KMS-11 (cell line): Measurements from ENCODE around the gene CACNA2D2.

Source experiments
- H2AFZ ChIP-seq: fragments of 200-600 bp; sonication (generic); 2 replicates; pipeline ENCODE4 v1.6.1; 2016; ENCODE audit warnings: antibody characterized with exemption, mixed run types, low read depth
- H3K27ac ChIP-seq: fragments of 200-600 bp; sonication (generic); 2 replicates; pipeline ENCODE4 v1.6.1; 2016; ENCODE audit warnings: mild to moderate bottlenecking, mixed run types
- H3K27me3 ChIP-seq: fragments of 200-600 bp; sonication (generic); 2 replicates; pipeline ENCODE4 v1.6.1; 2017; ENCODE audit warnings: mild to moderate bottlenecking, low read depth, mixed run types, moderate library complexity; ENCODE audit not compliant: insufficient read depth
- H3K36me3 ChIP-seq: fragments of 200-600 bp; sonication (generic); 2 replicates; pipeline ENCODE4 v1.6.1; 2017; ENCODE audit warnings: mild to moderate bottlenecking, mixed run types; ENCODE audit not compliant: insufficient read depth
- H3K4me1 ChIP-seq: fragments of 200-600 bp; sonication (generic); 2 replicates; pipeline ENCODE4 v1.6.1; 2016; ENCODE audit warnings: mild to moderate bottlenecking, low read depth, mixed run types; ENCODE audit not compliant: poor library complexity, severe bottlenecking
- H3K4me2 ChIP-seq: fragments of 200-600 bp; sonication (generic); 2 replicates; pipeline ENCODE4 v1.7.0; 2016; ENCODE audit warnings: mild to moderate bottlenecking, mixed run types
- H3K4me3 ChIP-seq: fragments of 200-600 bp; sonication (generic); IDR thresholded peaks from 2 replicates; pipeline ENCODE4 v1.6.1; 2017; ENCODE audit warnings: low read depth, low read length, mixed read lengths; ENCODE audit not compliant: insufficient read depth
- H3K79me2 ChIP-seq: fragments of 200-600 bp; sonication (generic); 2 replicates; pipeline ENCODE4 v1.6.1; 2016; ENCODE audit warnings: low read depth, mixed run types; ENCODE audit not compliant: insufficient read depth
- H3K9ac ChIP-seq: fragments of 200-600 bp; sonication (generic); 2 replicates; pipeline ENCODE4 v1.6.1; 2016; ENCODE audit warnings: mild to moderate bottlenecking, mixed run types
- H4K20me1 ChIP-seq: fragments of 200-600 bp; sonication (generic); 2 replicates; pipeline ENCODE4 v1.6.1; 2016; ENCODE audit warnings: mild to moderate bottlenecking, mixed run types; ENCODE audit not compliant: insufficient read depth
- CTCF ChIP-seq: fragments of 200-600 bp; sonication (generic); conservative IDR thresholded peaks from 2 replicates; pipeline ENCODE4 v1.6.1; 2017; ENCODE audit warnings: low read depth, mild to moderate bottlenecking, antibody characterized with exemption, low read length, moderate library complexity, mixed read lengths

The CACNA2D2 gene

GRCh38 chr3:50491023-50491422 is 12.4 kb downstream of the CACNA2D2 start:
- Histone ChIP-seq H3K27me3 (no peaks in the 10 kb centered on the region; the same call in 1 of the 2 replicates), H3K36me3 (no peaks in the 10 kb centered on the region), H3K9ac (no peak overlapping the region), H3K4me2 (no peak overlapping the region), H4K20me1 (no peaks in the 10 kb centered on the region), H3K4me1 (no peaks in the 10 kb centered on the region), H2AFZ (no peak overlapping the region), H3K79me2 (no peaks in the 10 kb centered on the region), H3K4me3 (no peak overlapping the region), H3K27ac (no peak overlapping the region)
- no peak for TF ChIP-seq CTCF

DNA sequence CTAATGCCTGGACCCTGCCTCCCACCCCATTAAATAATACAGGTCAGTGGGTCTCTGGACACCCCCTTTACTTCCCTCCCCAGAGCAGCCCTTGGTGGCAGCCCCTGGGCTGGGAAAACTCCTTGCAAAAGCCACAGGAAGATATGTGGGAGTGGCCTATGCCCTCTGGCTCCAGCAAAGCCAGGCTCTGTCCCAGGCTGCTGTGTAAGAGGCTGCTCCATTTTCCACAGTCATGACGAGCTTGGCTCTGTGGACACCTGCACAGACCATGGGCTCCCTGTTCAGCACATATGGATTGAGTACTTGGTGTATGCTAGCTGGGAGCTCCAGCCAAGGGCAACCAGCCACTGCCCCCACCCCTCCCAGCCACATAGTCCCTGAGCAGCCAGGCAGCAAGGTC is 13.0 kb downstream of the CACNA2D2 start:
- TF ChIP-seq CTCF, result no peak
- H3K4me2 ChIP-seq, result no peak overlapping the region
- H3K4me3 ChIP-seq, result no peak overlapping the region
- no peak overlapping the region for H2AFZ ChIP-seq
- no peaks in the 10 kb centered on the region for H4K20me1 ChIP-seq
- no peaks in the 10 kb centered on the region for H3K79me2 ChIP-seq
- H3K27ac ChIP-seq, result no peak overlapping the region
- no peak overlapping the region for H3K9ac ChIP-seq
- H3K27me3 ChIP-seq, result no peaks in the 10 kb centered on the region; the same call in 1 of the 2 replicates
- no peaks in the 10 kb centered on the region for H3K4me1 ChIP-seq
- H3K36me3 ChIP-seq, result no peaks in the 10 kb centered on the region

DNA sequence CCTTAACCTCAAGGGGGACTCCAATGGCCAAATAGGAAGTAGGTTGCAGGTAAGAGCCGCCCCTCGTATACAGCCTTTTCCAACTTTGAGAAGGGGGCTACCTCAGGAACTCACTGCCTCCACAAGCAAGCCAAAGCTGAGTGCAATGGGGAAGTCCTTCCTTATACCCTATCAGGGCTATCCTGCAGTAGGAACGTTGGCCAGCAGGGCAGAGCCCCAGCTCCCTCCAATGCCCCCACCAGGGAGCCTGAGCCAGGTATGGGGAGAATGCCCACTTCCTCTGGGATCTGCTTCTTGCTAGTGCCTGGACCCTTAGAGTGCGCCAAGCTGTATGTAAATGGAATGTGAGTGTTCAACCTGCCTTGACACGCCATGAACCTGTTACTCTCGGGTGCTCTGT is 16.3 kb downstream of the CACNA2D2 start:
- no peak overlapping the region for H3K4me2 ChIP-seq
- no peaks in the 10 kb centered on the region for H4K20me1 ChIP-seq
- H3K4me1 ChIP-seq, result no peaks in the 10 kb centered on the region
- no peak for TF ChIP-seq CTCF
- no peak overlapping the region for H3K4me3 ChIP-seq
- no peak overlapping the region for H3K27ac ChIP-seq
- H3K36me3 ChIP-seq, result no peaks in the 10 kb centered on the region
- H2AFZ ChIP-seq, result no peak overlapping the region
- H3K27me3 ChIP-seq, result no peaks in the 10 kb centered on the region
- H3K9ac ChIP-seq, result no peak overlapping the region
- no peaks in the 10 kb centered on the region for H3K79me2 ChIP-seq

- H3K4me2 ChIP-seq, result no peak overlapping the region
These were observed 17.1 kb downstream of the CACNA2D2 start for GRCh38 chr3:50486219-50486888.

More at GRCh38 chr3:50486219-50486888, 17.1 kb downstream of the CACNA2D2 start:
- no peaks in the 10 kb centered on the region for H3K36me3 ChIP-seq
- H3K4me3 ChIP-seq, result no peak overlapping the region
- no peaks in the 10 kb centered on the region for H3K79me2 ChIP-seq
- H3K27me3 ChIP-seq, result no peaks in the 10 kb centered on the region
- H3K9ac ChIP-seq, result no peak overlapping the region
- H2AFZ ChIP-seq, result no peak overlapping the region
- H3K4me1 ChIP-seq, result no peaks in the 10 kb centered on the region
- H3K27ac ChIP-seq, result no peak overlapping the region
- H4K20me1 ChIP-seq, result no peaks in the 10 kb centered on the region
- TF ChIP-seq CTCF, result no peak
